H1 (cell line): Measurements from ENCODE around the gene FOXL2NB. TPM values are rescaled to one million over a fixed set of nuclear protein-coding genes. Genes with fewer than 3 reads are reported as not detected.
A peak's percentile ranks its signal among the peaks of the same experiment; 100 is the strongest.

ENCODE experiments used
- KDM4A ChIP-seq: IDR thresholded peaks from one replicate; pipeline ENCODE4 v1.7.1; 2012; ENCODE audit warnings: low read depth, mild to moderate bottlenecking, moderate library complexity, low read length, inconsistent platforms; ENCODE audit not compliant: severe bottlenecking
- PHF8 ChIP-seq: fragments of 200-600 bp; sonication (generic); conservative IDR thresholded peaks from 2 replicates; pipeline ENCODE4 v1.7.1; 2012; ENCODE audit warnings: low read depth, mild to moderate bottlenecking, inconsistent platforms, low read length, moderate library complexity
- RAD21 ChIP-seq, 2 experiments: IDR thresholded peaks in 1 of 2; conservative IDR thresholded peaks in 1 of 2; 2 replicates each; pipeline ENCODE4 v1.6.1; 2011; ENCODE audit warnings: low read depth in 2 of 2, low read length in 2 of 2, improper control_type of control experiment in 1 of 2, inconsistent platforms in 1 of 2, mild to moderate bottlenecking in 1 of 2, moderate library complexity in 1 of 2
- polyA plus RNA-seq, 7 experiments: library from polyadenylated mRNA; depleted of rRNA in 3 of 7; stranded (reverse) in 5 of 7; unstranded in 2 of 7; fragments of >200 nt in 5 of 7; fragments of 200-250 nt in 2 of 7; gene quantifications; 1 replicate in 5 of 7; 2 replicates in 1 of 7; 4 replicates in 1 of 7; pipeline versions ENCODE4 v1.2.1 to v1.2.3, GENCODE V29; 2011 to 2013; ENCODE audit warnings: missing spikeins in 2 of 7, mixed read lengths in 2 of 7
- total RNA-seq: library from RNA; stranded (reverse); fragmentation: NEBNext Ultra II Directional; extraction: Animal tissue kit (Norgen Biotek cat#: 25700); gene quantifications from 2 replicates; pipeline ENCODE4 v1.2.1, GENCODE V29; 2021

Gene FOXL2NB
- total and polyA plus RNA-seq, 2 of the 8 experiments (the other 6 are each of a cell fraction or from before 2014, with no cell fraction given), result 5.4 to 7.3 TPM

DNA sequence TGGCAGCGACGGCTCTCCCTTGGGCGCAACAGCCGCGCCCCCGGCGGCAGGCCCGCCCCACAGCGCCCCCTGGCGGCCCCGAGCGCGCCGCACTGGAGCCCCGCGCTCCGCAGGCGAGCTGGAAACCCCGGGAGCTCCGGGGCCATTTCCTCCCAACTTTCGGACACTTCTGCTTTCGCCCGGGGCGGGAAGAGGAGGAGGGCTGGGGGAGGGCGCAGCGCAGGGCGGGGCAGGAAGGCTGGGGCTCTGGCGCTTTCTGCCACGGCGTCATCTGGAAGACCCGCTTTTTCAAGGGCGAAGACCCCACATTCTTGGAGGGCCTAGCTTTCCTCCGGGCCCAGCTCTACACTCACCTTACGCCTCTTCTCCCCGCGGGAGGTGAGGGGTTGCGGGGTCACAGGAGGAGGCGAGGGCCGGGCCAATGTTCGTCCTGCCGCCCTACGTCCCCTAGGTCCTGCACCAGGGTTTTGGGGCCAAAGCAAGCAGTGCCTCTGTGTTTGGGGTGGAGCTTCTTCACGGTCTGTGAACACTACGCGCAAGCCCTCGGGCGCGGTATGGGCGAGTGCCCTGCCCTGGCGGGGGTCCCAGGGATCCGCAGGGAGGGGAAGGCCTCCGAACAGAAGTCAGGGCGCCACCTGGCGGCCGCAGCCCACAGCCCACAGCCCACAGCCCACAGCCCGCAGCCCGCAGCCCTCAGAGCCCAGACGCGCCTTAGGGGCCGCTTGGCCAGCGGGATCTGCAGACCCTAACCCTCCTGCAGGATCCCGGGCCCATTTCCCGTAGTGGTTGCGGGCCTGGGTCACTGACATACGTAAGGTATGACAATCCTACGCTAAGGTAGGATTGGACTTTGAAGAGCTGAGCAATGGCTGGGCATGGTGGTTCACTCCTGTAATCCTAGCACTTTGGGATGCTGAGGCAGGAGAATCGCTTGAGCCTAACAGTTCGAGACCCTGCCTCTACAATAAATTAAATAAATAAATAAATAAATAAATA lies 31.2 kb upstream of the FOXL2NB start (continued):
- TF ChIP-seq RAD21 (IDR thresholded peaks at IDR 0.05 in 1 of 2, conservative IDR thresholded peaks at IDR 0.05 in 1 of 2; ENCODE audit: low read depth in 2 of 2, low read length in 2 of 2) (peak; percentile 75 to 85), KDM4A (peak; percentile 88), PHF8 (peak; percentile 64)
